ENCODE measurements around the gene MARCHF11. TPM values are rescaled to one million over a fixed set of nuclear protein-coding genes. Genes with fewer than 3 reads are reported as not detected.

MARCHF11 gene
- total and polyA plus RNA-seq, 9 donors, result 0.24 to 0.27 (median 0.25) TPM; not detected in 5

- Histone ChIP-seq H3K27me3 (no peaks in the 10 kb centered on the region), H3K4me1 (ENCODE audit: insufficient read depth) (no peaks in the 10 kb centered on the region), H3K27ac (no peak overlapping the region), H3K4me3 (no peak overlapping the region), H3K9me3 (no peaks in the 10 kb centered on the region), H3K36me3 (no peaks in the 10 kb centered on the region)
- TF ChIP-seq CTCF (IDR thresholded peaks at IDR 0.05) (no peak), EP300 (IDR thresholded peaks at IDR 0.05) (no peak), POLR2A (IDR thresholded peaks at IDR 0.05) (no peak)
- intact Hi-C loops (cut with DNase I), result no loop called here
- DNase-seq, result no peak
- 48 to 75% (median 52%) methylated on average over 3 of the region's 3 CpGs for WGBS, 3 donors
These were observed 150.9 kb downstream of the MARCHF11 start for GRCh38 chr5:16028708-16029107.

- DNase-seq, result no peak
- H3K4me1 ChIP-seq (ENCODE audit: insufficient read depth), result no peaks in the 10 kb centered on the region
- H3K27ac ChIP-seq, result no peak overlapping the region
- intact Hi-C loops (cut with DNase I), result no loop called here
- no peak overlapping the region for H3K4me3 ChIP-seq
- TF ChIP-seq CTCF (IDR thresholded peaks at IDR 0.05) (no peak), EP300 (IDR thresholded peaks at IDR 0.05) (no peak), POLR2A (IDR thresholded peaks at IDR 0.05) (no peak)
- H3K36me3 ChIP-seq, result no peaks in the 10 kb centered on the region
- H3K27me3 ChIP-seq, result no peaks in the 10 kb centered on the region
- H3K9me3 ChIP-seq, result no peaks in the 10 kb centered on the region
These were observed 153.9 kb downstream of the MARCHF11 start for GRCh38 chr5:16025681-16026080.

- intact Hi-C loops (cut with DNase I), result no loop called here
- 81 to 84% (median 83%) methylated on average over 3 of the region's 3 CpGs for WGBS, 3 donors
These were observed 160.6 kb downstream of the MARCHF11 start for GRCh38 chr5:16018970-16019369.

GRCh38 chr5:16017720-16018119 lies 161.9 kb downstream of the MARCHF11 start:
- 78 to 87% (median 80%) methylated on average over 2 of the region's 2 CpGs for WGBS, 3 donors
- Histone ChIP-seq H3K36me3 (no peaks in the 10 kb centered on the region), H3K9me3 (no peaks in the 10 kb centered on the region), H3K27me3 (no peaks in the 10 kb centered on the region), H3K4me1 (ENCODE audit: insufficient read depth) (no peaks in the 10 kb centered on the region), H3K27ac (no peak overlapping the region), H3K4me3 (no peak overlapping the region)
- no peak for TF ChIP-seq EP300 (IDR thresholded peaks at IDR 0.05)
- no peak for TF ChIP-seq POLR2A (IDR thresholded peaks at IDR 0.05)
- no peak for TF ChIP-seq CTCF (IDR thresholded peaks at IDR 0.05)
- intact Hi-C loops (cut with DNase I), result no loop called here
- DNase-seq, result no peak

More at GRCh38 chr5:16018970-16019369, 160.6 kb downstream of the MARCHF11 start:
- Histone ChIP-seq H3K36me3 (no peaks in the 10 kb centered on the region), H3K4me1 (ENCODE audit: insufficient read depth) (no peaks in the 10 kb centered on the region), H3K4me3 (no peak overlapping the region), H3K9me3 (no peaks in the 10 kb centered on the region), H3K27ac (no peak overlapping the region), H3K27me3 (no peaks in the 10 kb centered on the region)
- TF ChIP-seq EP300 (IDR thresholded peaks at IDR 0.05) (no peak), POLR2A (IDR thresholded peaks at IDR 0.05) (no peak), CTCF (IDR thresholded peaks at IDR 0.05) (no peak)
- DNase-seq, result no peak

Small RNA genes within 50 kb of the gene (small RNA-seq; reads per million reads assigned to genes)
- gene RNA5SP178, result 0.20 reads per million

Measured in ovary (tissue), 9 donors.